Fibroblast of pulmonary artery (primary cell): ENCODE measurements around the gene TMA16.

Experiments
- DNase-seq: peaks from one replicate; pipeline ENCODE4 v3.0.0-alpha.2; 2010; ENCODE audit warnings: low read depth
- H3K4me3 ChIP-seq: replicated peaks from 2 replicates; pipeline ENCODE4 v1.5.1; 2011; ENCODE audit warnings: low read depth, mild to moderate bottlenecking, control low read depth, low read length, moderate library complexity
- CTCF ChIP-seq: IDR thresholded peaks from 2 replicates; pipeline ENCODE4 v1.5.1; 2011; ENCODE audit warnings: mild to moderate bottlenecking, control low read depth, low read length, inconsistent platforms; ENCODE audit errors: missing control alignments

TMA16 gene

GRCh38 chr4:163473130-163473529, 21.4 kb upstream of the TMA16 start:
- no peak overlapping the region for H3K4me3 ChIP-seq
- no peak for DNase-seq
- no peak for TF ChIP-seq CTCF

GRCh38 chr4:163473576-163473975, 20.9 kb upstream of the TMA16 start, which contains the start of gene TKTL2:
Gene TKTL2 (minus strand): TSS chr4:163473754. CDS start chr4:163473734, 20 bp downstream.
- no peak for TF ChIP-seq CTCF
- no peak within 1 kb of the TSS for H3K4me3 ChIP-seq
- DNase-seq = no peak

GRCh38 chr4:163474027-163474426, 20.5 kb upstream of the TMA16 start:
- no peak for DNase-seq
- no peak overlapping the region for H3K4me3 ChIP-seq
- no peak for TF ChIP-seq CTCF

- DNase-seq = no peak
- H3K4me3 ChIP-seq = no peak overlapping the region
- TF ChIP-seq CTCF = no peak
These were observed 17.6 kb upstream of the TMA16 start for GRCh38 chr4:163476761-163477438.

- no peak overlapping the region for H3K4me3 ChIP-seq
- TF ChIP-seq CTCF = no peak
- no peak for DNase-seq
These were observed 12.3 kb upstream of the TMA16 start for GRCh38 chr4:163482190-163482589.

- no peak overlapping the region for H3K4me3 ChIP-seq
- TF ChIP-seq CTCF = peak; percentile 56
- peak; percentile 69 for DNase-seq
These were observed 9.6 kb upstream of the TMA16 start for GRCh38 chr4:163484906-163485305.

- no peak for DNase-seq
- no peak overlapping the region for H3K4me3 ChIP-seq
- TF ChIP-seq CTCF = no peak
These were observed 8.9 kb upstream of the TMA16 start for GRCh38 chr4:163485589-163485988.
